DMS114 treated with DMSO at 0.1 percent for 48 hours (cell line): ENCODE results near the gene NOMO2.
"Not testable (repeated sequence)": the region's sequence is repeated elsewhere in the genome, so short reads cannot be mapped to it uniquely, and the experiment has no call there.

Experiments used
- DNase-seq: peaks from one replicate; lab custom pipeline; 2025; ENCODE audit not compliant: unreplicated experiment; lab: John Stamatoyannopoulos, UW

NOMO2 gene, protein sequence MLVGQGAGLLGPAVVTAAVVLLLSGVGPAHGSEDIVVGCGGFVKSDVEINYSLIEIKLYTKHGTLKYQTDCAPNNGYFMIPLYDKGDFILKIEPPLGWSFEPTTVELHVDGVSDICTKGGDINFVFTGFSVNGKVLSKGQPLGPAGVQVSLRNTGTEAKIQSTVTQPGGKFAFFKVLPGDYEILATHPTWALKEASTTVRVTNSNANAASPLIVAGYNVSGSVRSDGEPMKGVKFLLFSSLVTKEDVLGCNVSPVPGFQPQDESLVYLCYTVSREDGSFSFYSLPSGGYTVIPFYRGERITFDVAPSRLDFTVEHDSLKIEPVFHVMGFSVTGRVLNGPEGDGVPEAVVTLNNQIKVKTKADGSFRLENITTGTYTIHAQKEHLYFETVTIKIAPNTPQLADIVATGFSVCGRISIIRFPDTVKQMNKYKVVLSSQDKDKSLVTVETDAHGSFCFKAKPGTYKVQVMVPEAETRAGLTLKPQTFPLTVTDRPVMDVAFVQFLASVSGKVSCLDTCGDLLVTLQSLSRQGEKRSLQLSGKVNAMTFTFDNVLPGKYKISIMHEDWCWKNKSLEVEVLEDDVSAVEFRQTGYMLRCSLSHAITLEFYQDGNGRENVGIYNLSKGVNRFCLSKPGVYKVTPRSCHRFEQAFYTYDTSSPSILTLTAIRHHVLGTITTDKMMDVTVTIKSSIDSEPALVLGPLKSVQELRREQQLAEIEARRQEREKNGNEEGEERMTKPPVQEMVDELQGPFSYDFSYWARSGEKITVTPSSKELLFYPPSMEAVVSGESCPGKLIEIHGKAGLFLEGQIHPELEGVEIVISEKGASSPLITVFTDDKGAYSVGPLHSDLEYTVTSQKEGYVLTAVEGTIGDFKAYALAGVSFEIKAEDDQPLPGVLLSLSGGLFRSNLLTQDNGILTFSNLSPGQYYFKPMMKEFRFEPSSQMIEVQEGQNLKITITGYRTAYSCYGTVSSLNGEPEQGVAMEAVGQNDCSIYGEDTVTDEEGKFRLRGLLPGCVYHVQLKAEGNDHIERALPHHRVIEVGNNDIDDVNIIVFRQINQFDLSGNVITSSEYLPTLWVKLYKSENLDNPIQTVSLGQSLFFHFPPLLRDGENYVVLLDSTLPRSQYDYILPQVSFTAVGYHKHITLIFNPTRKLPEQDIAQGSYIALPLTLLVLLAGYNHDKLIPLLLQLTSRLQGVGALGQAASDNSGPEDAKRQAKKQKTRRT

DNA sequence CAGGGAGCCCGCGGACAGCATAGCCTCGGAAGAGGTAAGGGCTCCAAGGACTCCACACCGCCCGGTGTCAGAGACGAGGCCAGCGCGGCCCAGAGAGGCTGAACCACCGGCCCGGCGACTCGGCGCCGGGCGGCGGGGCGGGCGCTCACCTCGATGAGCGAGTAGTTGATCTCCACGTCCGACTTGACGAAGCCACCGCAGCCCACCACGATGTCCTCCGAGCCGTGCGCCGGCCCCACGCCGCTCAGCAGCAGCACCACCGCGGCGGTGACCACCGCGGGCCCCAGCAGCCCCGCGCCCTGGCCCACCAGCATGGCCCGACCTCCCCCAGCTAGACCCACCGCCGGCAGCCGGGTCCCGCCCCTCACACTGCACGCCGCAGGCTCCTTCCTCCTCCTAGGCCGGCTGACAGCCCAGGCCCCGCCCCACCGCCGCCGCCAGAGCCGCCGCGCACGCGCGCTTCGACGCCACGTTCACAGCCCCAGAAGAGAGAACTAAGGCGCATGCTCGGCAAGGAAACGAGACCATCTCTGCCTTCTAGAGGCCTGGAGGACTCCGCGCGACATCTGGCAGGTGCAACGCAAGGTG lies at the start of gene NOMO2:
NOMO2 (minus strand) TSS at position 371 of the 588 bp plus-strand sequence; CDS start at position 314, 57 bp downstream.
- DNase-seq, result not testable (repeated sequence)

DNA sequence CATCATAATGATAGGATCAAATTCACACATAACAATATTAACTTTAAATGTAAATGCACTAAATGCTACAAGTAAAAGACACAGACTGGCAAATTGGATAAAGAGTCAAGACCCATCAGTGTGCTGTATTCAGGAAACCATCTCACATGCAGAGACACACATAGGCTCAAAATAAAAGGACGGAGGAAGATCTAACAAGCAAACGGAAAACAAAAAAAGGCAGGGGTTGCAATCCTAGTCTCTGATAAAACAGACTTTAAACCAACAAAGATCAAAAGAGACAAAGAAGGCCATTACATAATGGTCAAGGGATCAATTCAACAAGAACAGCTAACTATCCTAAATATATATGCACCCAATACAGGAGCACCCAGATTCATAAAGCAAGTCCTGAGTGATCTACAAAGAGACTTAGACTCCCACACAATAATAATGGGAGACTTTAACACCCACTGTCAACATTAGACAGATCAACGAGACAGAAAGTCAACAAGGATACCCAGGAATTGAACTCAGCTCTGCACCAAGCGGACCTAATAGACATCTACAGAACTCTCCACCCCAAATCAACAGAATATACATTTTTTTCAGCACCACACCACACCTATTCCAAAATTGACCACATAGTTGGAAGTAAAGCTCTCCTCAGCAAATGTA lies 48.4 kb upstream of the NOMO2 start:
- DNase-seq, result not testable (repeated sequence)

DNA sequence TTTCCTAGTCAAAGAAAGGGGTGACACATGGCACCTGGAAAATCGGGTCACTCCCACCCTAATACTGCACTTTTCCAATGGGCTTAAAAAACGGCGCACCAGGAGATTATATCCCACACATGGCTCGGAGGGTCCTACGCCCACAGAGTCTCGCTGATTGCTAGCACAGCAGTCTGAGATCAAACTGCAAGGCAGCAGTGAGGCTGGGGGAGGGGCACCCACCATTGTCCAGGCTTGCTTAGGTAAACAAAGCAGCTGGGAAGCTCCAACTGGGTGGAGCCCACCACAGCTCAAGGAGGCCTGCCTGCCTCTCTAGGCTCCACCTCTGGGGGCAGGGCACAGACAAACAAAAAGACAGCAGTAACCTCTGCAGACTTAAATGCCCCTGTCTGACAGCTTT lies 46.4 kb upstream of the NOMO2 start:
- not testable (repeated sequence) for DNase-seq

DNA sequence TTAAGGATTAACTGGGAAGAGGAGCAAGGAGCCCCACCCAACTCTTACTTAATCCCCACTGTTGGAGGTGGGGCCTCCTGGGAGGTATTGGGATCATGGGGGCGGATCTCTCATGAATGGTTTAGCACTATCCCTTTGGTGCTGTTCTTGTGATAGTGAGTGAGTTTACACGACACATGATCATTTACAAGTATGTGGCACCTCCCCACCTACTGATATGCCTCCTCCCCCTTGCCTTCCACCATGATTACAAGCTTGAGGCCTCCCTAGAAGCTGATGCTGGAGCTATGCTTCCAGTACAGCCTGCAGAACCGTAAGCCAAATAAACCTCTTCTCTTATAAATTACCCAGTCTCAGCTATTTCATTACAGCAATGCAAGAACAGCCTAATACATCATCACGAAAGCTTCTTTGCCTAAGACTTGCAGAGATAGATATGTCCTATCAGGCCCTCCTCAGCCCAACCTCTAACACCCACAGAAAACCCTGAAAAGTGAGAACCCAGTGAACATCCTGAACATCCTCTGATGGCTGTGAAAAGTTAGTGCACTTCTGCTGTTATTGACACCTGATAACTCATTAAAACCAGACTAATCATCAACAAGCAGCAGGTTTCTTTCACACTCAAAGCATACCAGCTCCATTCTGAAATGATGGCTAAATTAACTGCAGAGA lies 41.8 kb upstream of the NOMO2 start:
- DNase-seq, result not testable (repeated sequence)

DNA sequence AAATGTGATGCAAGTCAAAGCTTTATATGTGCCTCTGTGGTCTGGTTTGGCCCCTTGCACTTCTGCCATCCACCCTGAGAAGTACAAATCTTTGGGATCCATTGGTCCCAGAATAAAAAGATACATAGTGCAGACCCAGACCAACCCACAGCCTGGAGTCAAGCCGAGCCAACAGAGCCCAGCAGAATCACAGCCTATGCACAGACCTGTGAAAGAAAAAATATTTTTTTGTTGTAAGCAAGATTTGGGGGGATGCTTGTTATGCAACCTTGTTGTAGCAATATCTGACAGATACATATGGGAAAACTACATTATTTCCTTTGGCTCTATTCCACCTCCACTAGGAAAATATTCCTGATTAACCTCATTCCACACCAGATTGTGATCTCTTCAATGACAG lies 36.7 kb upstream of the NOMO2 start:
- DNase-seq, result not testable (repeated sequence)

DNA sequence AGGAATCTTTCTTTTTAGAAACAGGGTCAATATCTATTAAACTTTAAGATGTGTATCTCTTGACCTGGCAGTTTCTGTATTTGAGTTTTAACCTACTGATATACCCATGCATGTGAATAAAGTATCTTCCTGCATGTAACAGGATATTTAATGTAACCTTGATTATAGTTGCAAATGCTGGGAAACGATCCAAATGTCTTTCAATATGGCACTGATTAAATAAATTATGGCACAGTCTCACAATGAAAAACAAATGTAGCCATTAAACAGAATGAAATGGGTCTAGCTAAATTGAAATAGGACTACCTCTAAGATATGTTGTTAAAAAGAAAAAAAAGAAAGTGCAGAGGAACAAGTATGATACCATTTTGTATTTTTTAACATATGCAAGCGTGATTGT lies 35.8 kb upstream of the NOMO2 start:
- not testable (repeated sequence) for DNase-seq

DNA sequence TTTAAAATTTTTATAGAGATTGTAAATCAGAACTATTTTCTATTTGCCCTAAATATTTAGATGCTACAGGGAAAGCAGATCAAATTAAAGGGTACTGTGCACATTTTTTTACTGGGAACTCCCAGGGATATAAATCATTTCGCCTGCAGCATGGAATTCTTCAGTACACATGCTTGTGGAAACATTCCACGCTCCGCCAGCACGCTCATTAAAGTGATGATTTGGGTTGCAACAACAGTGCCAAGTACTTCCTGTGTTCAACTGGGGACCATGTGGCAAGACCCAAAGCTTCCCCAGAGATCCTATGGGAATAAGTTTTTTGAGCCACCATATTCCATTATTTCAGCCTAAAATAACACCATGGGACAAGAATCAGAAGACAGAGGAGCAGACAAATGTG lies 35.4 kb upstream of the NOMO2 start:
- not testable (repeated sequence) for DNase-seq

DNA sequence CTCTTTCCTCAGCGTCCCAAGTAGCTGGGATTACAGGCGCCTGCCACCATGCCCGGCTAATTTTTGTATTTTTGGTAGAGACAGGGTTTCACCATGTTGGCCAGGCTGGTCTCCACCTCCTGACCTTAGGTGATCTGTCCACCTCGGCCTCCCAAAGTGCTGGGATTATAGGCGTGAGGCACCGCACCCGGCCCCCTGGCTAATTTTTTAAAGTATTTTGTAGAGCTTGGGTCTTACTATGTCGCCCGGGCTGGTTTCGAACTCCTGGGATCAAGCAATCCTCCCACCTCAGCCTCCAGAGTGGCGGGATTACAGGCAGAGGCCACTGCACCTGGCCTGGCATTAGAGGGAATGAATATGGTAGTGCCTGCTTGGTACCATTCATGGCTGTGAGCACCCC lies 33.9 kb upstream of the NOMO2 start:
- DNase-seq, result not testable (repeated sequence)

DNA sequence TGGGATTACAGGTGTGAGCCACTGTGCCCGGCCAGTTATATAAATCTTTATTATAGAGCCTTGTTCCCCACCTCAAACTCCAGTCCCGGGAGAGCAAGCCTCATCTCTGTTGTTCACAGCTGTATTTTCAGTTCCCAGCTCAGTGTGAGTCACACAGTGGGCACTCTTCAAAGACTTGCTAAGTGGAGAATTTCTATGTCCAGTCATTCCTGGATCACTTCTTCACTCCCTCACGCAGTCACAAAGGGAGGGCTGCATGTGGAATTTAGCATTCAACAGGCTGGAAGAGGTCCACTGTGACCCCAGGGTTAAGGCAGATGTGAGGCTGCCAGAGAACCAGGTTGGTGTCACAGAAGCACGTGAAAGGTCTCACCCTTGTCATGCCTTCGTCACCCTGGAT lies 33.0 kb upstream of the NOMO2 start:
- DNase-seq, result not testable (repeated sequence)

DNA sequence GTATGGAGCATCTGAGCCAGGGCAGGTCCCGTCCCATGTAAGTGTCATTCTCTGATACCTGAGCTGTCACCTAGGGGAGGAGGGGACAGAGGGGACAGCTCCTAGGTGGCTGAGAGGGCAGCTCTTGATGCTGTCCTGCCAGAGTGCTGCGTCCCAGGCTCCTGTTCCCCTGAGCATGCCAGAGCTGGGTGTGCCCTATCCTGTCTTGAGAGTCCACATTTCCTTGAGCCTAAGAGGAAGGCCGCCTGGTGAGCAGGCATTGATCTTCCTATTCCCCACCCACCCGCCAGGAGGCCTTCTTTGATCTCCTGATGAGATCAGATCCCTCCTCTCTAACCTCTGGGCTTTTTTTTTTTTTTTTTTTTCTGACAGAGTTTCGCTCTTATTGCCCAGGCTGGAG lies 32.0 kb upstream of the NOMO2 start:
- not testable (repeated sequence) for DNase-seq

DNA sequence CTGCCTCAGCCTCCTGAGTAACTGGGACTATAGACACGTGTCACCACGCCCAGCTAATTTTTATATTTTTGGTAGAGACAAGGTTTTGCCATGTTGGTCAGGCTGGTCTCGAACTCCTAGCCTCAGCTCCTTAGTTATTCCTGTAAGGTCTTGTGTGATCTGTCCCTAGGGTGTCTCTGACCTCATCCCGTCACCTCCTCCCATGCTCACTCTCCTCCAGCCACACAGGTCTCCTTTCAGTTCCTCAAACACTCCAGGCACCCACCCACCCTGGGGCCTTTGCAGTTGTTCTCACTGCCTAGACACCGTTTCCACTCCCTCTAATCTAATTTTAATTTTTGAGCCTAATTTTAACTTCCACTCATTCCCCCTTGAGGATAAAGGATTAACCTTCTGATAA lies 31.1 kb upstream of the NOMO2 start:
- not testable (repeated sequence) for DNase-seq

DNA sequence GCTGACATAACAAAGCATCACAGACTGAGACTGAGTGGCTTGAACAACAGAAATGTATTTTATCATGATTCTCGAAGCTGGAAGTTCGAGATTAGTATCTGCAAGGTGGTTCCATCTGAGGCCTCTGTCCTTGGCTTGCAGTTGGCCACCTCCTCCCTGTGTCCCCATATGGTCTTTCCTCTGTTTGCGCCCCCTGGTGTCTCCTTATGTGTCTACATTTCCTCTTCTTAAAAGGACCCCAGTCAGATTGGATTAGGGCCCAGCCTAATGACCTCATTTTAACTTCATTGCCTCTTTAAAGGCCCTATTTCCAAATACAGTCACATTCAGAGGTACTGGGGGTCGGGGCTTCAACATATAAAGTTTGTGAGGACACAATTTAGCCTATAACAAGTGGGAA lies 30.0 kb upstream of the NOMO2 start:
- DNase-seq, result not testable (repeated sequence)

DNA sequence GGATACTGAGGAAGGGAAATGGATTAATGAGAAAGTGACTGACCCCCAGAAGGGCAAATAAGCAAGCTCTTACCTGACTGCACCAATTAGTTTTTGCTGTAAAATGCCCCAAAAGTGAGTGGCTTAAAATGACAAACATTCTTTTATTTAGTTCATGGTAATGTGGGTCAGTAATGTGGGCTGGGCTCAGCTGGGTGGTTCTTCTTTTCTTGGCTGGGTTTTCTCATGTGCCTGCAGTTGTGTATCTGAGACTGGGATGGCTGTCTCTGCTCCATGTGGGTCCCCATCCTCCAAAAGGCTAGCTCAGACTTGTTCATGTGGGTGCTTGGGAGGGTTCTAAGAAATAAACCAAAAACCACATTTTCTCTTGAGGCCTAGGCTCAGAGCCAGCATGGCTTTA lies 29.5 kb upstream of the NOMO2 start:
- not testable (repeated sequence) for DNase-seq

DNA sequence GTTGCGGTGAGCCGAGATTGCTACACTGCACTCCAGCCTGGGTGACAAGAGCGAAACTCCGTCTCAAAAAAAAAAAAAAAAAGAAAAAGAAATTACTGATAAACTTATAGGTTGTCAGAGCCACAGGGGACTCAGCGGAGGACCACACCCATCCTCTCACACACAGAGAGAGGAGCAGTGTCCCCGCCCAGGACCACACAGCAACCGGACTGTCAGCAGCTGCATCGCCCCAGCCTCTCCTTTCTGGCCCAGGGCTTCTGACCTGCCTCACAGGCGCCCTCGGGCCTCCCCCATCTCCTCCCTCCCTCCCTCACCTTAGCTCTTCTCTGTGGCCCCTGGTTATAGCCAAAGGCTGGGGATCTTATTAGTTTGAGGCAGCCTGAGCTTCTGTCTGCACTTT lies 27.9 kb upstream of the NOMO2 start:
- not testable (repeated sequence) for DNase-seq

DNA sequence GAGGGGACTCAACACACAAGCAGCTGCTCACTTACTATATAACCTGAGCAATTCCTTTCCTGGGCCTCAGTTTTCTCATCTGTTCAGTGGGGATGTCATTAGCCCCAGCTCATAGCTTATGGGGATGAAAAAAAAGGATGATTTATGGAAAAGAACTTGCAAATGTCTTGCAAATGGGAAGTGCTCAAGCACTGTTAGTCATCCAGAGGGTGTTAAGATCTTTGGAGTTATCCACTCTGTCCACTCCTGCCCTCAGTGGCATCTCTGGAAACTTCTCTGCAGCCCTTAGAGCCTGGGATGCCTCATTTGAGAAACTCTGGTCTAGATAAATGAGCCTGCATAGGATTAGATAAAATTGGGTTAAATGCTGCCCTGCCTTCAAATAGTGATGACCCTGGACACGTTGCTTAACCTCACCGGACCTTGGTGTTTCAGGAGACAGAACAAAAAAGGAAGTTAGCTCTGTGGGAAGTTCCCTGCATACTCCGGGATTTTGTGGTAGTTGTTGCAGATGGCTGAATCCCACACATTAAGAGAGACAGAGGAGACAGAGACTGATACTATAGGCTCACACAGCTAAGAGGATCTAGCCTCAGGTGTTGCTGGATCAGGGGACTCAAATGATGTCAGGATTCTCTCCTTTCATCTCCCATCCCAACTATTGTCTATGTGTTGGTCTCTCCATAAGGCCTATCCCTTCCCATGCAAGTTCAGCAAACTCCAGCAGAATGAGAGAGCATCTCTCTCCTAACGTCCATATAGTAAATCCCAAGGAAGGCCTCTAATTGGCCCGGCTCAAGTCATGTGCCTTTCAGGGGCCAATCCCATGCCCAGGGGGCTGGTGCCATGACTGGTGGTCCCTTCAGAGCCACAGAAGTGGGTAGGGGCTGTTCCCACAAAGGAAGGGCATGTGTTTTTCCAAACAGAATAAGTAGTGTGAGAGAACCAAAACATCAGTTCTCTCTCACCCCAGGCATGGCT lies 25.0 kb upstream of the NOMO2 start:
- DNase-seq, result not testable (repeated sequence)

DNA sequence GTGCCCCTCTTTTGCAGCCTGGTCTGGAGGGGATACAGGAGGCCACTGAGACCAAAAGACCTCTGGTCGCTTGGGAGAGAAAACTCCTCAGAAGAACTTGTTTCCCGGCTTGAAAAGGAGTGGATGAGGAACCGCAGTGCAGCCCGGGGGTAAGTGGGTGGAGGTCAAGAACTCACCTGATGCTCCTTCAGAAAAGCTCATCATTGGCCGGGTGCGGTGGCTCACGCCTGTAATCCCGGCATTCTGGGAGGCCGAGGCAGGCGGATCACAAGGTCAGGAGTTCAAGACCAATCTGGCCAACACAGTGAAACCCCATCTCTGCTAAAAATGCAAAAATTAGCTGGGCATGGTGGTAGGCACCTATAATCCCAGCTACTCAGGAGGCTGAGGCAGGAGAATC lies 23.9 kb upstream of the NOMO2 start:
- DNase-seq, result not testable (repeated sequence)

DNA sequence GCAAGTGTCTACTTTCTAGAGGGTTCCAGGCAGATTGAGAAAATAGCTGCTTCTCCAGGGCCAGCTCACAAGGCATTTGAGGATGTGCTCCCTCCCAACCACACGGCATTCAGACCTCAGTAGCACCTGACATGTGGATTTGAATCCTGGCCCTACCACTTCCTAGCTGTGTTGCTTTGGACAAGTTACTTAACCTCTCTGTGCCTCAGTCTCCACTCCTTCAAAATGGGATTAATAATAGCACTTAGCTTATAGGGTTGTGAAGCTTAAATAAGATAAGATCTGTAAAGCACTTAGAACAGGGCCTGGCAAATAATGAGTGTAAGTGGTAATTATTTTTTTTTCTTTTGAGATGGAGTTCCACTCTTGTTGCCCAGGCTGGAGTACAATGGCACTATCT lies 21.0 kb upstream of the NOMO2 start:
- DNase-seq, result no peak

DNA sequence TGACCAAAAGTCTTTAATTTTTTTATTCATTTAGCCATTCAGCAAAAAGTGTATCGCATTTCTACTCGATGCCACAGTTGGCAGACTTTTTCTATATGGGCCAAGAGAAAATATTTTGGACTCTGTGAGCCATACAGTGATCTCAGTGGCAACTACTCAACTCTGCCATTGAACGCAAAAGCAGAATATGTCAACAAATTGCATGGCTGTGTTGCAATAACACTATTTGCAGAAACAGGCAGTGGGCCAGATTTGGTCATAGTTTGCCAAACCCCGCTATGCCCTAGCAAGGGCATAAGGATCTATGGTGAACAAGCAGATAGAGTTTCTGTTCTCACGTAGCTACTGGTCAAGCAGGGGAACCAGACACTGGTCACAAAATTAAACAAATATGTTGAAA lies 18.5 kb upstream of the NOMO2 start:
- not testable (repeated sequence) for DNase-seq

DNA sequence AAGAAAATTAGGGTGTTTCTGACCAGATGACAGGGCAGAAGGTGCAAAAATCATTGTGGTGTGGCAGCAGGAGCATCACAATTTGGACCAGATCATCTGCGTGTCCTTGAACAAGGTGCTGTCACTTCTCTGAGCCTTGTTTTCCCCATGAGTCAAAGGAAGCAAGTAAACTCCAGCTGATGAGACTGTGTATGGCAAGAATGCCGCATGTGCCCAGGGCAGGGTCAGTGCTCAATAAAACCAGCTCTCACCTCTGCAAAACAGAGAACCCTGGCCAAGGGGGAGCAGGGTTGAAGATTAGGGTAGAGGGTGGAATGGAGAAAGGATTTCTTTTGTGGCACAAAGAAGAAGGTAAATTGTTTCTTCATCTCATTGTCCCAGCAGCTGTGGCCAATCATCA lies 17.4 kb upstream of the NOMO2 start:
- not testable (repeated sequence) for DNase-seq
